Measurements from ENCODE around the gene PRKCA.

The PRKCA gene

DNA sequence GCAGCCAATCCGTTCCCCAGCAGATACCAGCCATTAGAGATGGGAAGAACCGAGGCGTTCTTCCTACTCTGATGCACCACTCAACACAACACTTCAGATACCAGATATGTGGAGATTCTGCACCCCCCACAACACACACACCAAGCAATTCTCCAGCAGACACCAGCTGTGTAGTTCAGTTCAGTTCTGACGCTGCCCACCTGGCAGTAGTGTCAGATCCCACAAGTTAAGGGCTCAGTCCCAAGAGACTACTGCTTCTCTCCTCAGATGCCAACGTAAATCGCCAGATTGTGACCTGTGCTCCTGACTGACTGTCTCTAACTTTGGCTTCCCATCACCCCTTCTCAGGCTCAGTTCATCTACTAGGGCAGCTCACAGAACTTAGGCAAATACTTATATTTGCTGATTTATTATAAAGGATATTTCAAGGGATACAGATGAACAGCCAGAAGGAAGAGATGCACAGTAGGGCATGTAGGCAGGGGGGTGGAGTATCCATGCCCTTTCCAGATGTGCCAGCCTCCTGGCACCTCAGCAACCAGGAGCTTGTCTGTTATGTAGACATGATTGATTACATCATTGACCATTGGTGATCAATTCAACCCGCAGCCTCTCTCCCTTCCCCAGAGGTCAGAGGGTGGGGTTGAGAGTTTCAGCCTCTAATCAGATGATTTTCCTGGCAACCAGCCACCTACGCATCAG lies 110.6 kb downstream of the PRKCA start:
- no peaks in the 10 kb centered on the region for H3K36me3 ChIP-seq (ENCODE audit: low read depth)
- peaks cover 13% of the 10 kb centered on the region for H3K4me1 ChIP-seq (ENCODE audit: insufficient read depth, poor library complexity, severe bottlenecking)
- no peaks in the 10 kb centered on the region for H3K9me3 ChIP-seq (ENCODE audit: severe bottlenecking)
- TF ChIP-seq, protein P1, sequence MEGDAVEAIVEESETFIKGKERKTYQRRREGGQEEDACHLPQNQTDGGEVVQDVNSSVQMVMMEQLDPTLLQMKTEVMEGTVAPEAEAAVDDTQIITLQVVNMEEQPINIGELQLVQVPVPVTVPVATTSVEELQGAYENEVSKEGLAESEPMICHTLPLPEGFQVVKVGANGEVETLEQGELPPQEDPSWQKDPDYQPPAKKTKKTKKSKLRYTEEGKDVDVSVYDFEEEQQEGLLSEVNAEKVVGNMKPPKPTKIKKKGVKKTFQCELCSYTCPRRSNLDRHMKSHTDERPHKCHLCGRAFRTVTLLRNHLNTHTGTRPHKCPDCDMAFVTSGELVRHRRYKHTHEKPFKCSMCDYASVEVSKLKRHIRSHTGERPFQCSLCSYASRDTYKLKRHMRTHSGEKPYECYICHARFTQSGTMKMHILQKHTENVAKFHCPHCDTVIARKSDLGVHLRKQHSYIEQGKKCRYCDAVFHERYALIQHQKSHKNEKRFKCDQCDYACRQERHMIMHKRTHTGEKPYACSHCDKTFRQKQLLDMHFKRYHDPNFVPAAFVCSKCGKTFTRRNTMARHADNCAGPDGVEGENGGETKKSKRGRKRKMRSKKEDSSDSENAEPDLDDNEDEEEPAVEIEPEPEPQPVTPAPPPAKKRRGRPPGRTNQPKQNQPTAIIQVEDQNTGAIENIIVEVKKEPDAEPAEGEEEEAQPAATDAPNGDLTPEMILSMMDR (IDR thresholded peaks at IDR 0.05; ENCODE audit: poor library complexity, severe bottlenecking), result no peak
- no peak overlapping the region for H3K27ac ChIP-seq (ENCODE audit: poor library complexity, severe bottlenecking)
- ATAC-seq (ENCODE audit: low read depth), result no peak
- no peak overlapping the region for H3K4me3 ChIP-seq (ENCODE audit: severe bottlenecking)
- no peak for DNase-seq (ENCODE audit: low spot score)
- H3K27me3 ChIP-seq (ENCODE audit: insufficient read depth, poor library complexity, severe bottlenecking), result no peaks in the 10 kb centered on the region

DNA sequence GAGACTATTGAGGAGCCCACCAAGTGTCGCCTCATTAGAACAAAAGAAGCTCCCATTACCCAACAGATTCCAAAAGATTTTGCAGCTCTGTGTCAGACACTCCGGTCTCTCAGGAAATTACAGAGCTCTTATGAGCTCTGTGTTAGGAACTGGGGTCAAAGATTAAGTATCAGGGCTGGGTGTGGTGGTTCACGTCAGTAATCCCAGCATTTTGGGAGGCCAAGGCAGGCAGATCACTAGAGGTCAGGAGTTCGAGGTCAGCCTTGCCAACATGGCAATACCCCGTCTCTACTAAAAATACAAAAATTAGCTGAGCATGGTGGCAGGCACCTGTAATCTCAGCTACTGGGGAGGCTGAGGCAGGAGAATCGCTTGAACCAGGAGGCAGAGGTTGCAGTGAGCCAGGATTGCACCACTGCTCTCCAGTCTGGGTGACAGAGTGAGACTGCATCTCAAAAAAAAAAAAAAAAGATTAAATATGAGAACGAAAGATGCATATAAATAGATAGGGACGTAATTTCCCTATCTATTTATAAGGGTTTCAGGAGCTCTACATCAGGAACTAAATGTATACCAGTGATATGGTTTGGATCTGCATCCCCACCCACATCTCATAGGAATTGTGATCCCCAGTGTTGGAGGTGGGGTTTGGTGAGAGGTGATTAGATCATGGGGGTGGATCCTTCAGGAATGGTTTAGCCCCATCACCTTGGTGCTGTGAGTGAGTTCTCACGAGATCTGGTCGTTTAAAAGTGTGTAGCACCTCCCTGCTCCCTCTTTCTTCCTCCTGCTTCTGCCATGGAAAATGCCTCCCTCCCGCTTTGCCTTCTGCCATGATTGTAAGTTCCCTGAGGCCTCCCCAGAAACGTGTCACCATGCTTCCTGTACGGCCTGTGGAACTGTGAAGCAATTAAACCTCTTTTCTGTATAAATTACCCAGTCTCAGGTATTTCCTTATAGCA lies 111.4 kb downstream of the PRKCA start:
- TF ChIP-seq, protein P1 (IDR thresholded peaks at IDR 0.05; ENCODE audit: poor library complexity, severe bottlenecking), result no peak
- Histone ChIP-seq H3K9me3 (ENCODE audit: severe bottlenecking) (no peaks in the 10 kb centered on the region), H3K4me1 (ENCODE audit: insufficient read depth, poor library complexity, severe bottlenecking) (peaks cover 13% of the 10 kb centered on the region), H3K27me3 (ENCODE audit: insufficient read depth, poor library complexity, severe bottlenecking) (no peaks in the 10 kb centered on the region), H3K36me3 (ENCODE audit: low read depth) (no peaks in the 10 kb centered on the region), H3K27ac (ENCODE audit: poor library complexity, severe bottlenecking) (no peak overlapping the region), H3K4me3 (ENCODE audit: severe bottlenecking) (no peak overlapping the region)
- ATAC-seq (ENCODE audit: low read depth), result no peak
- DNase-seq (ENCODE audit: low spot score), result no peak

DNA sequence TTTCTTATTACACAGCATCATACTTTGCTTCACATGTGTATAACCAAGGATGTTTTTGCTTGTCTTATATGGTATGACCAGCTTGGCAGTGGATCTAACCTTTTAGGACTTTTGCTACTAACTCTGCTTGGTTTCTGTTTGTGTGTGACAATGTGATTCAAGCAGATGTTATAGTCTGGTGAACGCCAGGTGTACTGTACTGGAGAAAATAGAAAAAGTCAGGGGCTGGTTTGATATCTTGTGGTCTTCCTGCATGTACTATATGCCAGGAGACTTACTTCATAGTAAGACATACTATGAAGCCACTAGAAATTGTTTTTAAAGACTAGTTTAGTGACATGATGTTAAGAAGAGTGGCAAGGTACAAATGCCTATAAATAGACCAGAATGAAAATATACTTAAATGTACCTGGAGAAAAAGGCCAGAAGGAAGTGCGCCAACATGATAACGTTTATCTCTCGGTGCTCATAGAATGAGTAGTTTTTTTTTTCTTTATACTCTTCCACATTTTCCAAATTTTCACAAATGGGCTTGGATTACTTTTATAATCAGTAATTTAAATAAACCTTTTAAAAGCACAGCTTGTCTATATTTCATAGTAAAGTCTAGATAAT lies 112.3 kb downstream of the PRKCA start:
- no peak for DNase-seq (ENCODE audit: low spot score)
- H3K27ac ChIP-seq (ENCODE audit: poor library complexity, severe bottlenecking), result no peak overlapping the region
- H3K27me3 ChIP-seq (ENCODE audit: insufficient read depth, poor library complexity, severe bottlenecking), result no peaks in the 10 kb centered on the region
- ATAC-seq (ENCODE audit: low read depth), result no peak
- H3K9me3 ChIP-seq (ENCODE audit: severe bottlenecking), result no peaks in the 10 kb centered on the region
- no peak overlapping the region for H3K4me3 ChIP-seq (ENCODE audit: severe bottlenecking)
- TF ChIP-seq, protein P1 (IDR thresholded peaks at IDR 0.05; ENCODE audit: poor library complexity, severe bottlenecking), result no peak
- H3K36me3 ChIP-seq (ENCODE audit: low read depth), result no peaks in the 10 kb centered on the region
- H3K4me1 ChIP-seq (ENCODE audit: insufficient read depth, poor library complexity, severe bottlenecking), result peaks cover 13% of the 10 kb centered on the region

DNA sequence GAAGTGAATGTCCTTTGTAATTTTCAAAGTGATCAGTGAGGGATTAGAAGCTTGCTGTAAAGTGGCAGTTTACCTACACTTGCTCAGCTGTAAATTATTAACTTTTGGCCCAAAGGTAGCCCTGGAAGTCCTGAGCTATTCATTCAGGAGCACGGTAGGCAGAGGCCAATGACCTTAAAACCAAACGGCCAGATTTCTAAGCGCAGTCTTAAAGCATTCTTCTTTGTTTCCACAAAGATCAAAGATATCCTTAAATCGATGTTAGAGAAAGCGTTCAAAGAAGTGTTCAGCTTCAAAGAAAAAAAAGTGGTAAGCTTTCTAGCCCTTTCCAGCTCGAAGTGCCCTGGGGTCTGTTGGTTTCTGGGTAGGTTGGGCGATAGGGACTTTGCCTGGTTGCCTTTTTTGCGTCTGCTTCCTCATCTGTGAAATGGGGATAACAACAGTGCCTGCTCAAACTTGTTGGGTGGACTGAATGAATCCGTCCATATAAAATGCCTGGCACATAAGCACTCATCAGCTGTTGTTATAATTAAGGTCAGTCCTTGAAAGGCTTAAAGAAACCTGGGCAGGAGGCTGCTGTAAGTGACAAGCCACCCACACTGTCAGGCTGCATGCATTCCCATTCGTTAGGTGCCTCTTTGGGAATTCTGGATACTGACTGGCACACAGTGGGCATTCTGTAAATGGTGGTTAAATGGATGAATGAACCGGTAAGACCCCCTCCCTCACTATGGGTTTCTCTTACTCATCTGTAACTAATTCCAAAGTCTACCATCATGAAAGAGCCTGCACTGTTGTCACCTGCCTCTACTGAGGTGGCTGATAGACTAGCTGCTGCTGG lies 113.2 kb downstream of the PRKCA start:
- no peak for ATAC-seq (ENCODE audit: low read depth)
- TF ChIP-seq, protein P1 (IDR thresholded peaks at IDR 0.05; ENCODE audit: poor library complexity, severe bottlenecking), result no peak
- no peaks in the 10 kb centered on the region for H3K9me3 ChIP-seq (ENCODE audit: severe bottlenecking)
- DNase-seq (ENCODE audit: low spot score), result no peak
- peaks cover 13% of the 10 kb centered on the region for H3K4me1 ChIP-seq (ENCODE audit: insufficient read depth, poor library complexity, severe bottlenecking)
- no peak overlapping the region for H3K4me3 ChIP-seq (ENCODE audit: severe bottlenecking)
- H3K27ac ChIP-seq (ENCODE audit: poor library complexity, severe bottlenecking), result no peak overlapping the region
- no peaks in the 10 kb centered on the region for H3K36me3 ChIP-seq (ENCODE audit: low read depth)
- no peaks in the 10 kb centered on the region for H3K27me3 ChIP-seq (ENCODE audit: insufficient read depth, poor library complexity, severe bottlenecking)

Data from RWPE2 (cell line).